GM12892 (cell line): ENCODE results near the gene SAMD8. TPM values are rescaled to one million over a fixed set of nuclear protein-coding genes. Genes with fewer than 3 reads are reported as not detected.

Experiments
- DNase-seq: peaks from one replicate; pipeline ENCODE4 v3.0.0; 2011; ENCODE audit not compliant: insufficient read length
- FAIRE-seq: peaks from 2 replicates; lab custom pipeline; 2011; peaks lifted over from hg19 to GRCh38; lab: Jason Lieb, UNC
- POLR2A ChIP-seq: IDR thresholded peaks from 2 replicates; pipeline ENCODE4 v1.6.1; 2011; ENCODE audit warnings: low read depth, low read length, control low read depth
- POLR2AphosphoS5 ChIP-seq: IDR thresholded peaks from 2 replicates; pipeline ENCODE4 v1.6.1; 2011; ENCODE audit warnings: low read depth, low read length, control low read depth
- TAF1 ChIP-seq: IDR thresholded peaks from 2 replicates; pipeline ENCODE4 v1.6.1; 2011; ENCODE audit warnings: low read depth, mild to moderate bottlenecking, control low read depth, low read length, borderline replicate concordance
- polyA plus RNA-seq: library from polyadenylated mRNA; unstranded; fragments of >200 nt; gene quantifications from one replicate; pipeline ENCODE4 v1.2.1, GENCODE V29; 2012; ENCODE audit warnings: missing spikeins, inconsistent platforms; ENCODE audit not compliant: missing spikeins

SAMD8 gene
- 8.8 TPM for polyA plus RNA-seq

DNA sequence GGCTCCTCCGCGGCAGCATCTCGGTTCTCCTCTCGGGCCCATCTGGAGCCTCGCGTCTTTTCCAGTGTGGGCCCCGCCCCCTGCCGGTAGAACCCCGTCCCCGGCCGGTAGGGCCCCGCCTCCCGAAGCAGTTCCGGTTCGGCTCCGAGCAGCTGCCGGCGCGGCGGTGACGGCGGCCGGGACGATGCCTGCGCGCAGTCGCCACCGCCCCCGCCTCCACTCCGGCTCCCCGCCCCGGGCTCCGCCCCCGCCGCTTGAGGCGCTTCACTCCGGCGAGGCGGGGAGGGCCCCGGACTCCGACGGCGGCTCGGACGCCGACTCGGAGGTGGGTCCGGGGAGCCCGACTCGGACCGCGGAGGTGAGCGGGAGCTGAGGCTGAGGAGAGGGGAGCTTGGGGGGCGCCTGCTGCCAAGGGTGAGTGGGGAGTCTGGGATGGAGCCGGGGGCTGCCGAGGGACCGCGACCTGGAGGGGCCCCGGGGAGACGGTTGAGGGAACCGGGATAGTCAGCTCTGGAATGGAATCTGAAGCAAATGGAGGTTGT is at the start of gene SAMD8:
Gene SAMD8 (plus strand): TSS at position 292 of the 542 bp plus-strand sequence. CDS start 38,873 bp downstream, outside the sequence.
- peak; percentile 98 for DNase-seq
- peak; percentile 94 for FAIRE-seq
- TF ChIP-seq POLR2AphosphoS5 (no peak), POLR2A (peak; percentile 86)

DNA sequence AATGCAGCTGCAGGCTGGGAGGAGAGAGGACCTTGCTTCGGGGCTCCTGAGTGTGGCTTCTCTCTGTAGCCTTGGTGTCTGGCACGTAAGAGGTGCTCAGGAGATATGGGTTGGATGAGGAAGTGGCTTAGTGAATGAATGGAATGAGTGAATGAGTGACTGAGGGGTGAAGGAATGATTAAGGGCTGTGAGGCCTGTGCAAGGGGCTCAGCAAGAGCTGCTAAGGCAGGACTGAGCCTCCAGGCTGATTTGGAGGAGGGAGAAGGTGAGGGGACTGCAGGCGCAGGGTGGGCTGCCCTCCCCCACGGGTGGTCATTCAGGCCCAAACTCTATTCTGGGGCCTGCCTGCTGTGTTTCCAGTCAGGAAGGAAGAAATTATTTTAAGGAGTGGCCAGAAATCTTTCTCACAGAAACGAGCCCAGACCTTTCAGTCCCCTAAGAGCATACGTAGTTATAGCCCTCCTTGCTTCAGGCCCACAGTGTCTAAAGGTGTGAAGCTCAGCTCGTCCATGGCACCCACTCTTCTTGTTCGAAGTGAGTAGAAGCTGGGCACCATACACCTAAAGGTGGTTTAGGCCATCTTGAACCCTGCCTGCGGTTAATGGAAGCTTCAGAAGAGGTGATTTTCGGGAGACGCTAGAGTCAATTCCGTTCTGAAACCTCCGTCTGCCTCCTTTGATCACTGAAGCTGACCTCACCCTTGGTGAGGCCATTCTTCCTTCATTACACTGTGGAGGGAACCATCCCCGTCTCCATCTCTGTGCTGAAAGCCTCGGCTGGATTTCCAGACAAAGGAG is 49.5 kb upstream of the SAMD8 start:
- no peak for DNase-seq
- TF ChIP-seq POLR2AphosphoS5, result no peak
- no peak for TF ChIP-seq POLR2A
- TF ChIP-seq TAF1, result no peak
- no peak for FAIRE-seq

DNA sequence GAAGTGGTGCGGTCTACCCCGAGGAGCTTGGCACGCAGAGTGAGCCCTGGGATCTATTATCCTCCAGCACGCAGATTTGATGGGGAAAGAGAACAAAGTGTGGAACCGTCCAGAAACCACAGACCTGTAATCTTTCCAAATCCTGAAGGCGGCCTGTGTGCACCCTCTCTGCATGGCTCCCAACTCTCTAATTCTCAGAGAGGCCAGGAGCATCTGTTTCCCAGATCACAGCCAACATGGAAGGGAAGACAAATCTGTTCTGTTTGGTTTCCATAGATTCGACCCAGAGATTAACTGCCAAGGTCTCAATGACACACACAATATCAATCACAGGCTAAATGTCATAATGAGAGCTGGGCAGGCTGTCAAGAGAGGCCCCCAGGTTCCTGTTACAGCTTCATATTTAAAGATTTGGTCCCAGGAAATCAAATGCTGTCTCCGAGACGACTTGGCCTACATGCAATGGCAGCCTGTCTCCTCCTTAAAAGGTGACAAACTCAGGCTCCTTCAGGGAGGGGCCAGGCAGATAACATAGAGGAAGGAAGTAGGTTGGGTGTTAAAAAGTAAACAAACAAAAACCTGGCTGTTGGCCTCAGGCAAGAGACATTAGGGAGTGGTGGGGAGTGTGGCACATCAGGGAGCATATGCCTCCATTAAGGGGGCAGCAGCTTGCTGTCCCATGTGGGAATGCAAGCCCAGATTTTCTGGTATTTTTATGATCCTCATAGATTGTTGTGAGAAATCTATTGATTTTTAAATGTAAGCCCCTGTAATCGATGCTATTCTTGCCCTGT is 48.8 kb upstream of the SAMD8 start:
- no peak for DNase-seq
- FAIRE-seq, result no peak
- TF ChIP-seq POLR2AphosphoS5 (no peak), POLR2A (no peak), TAF1 (no peak)

DNA sequence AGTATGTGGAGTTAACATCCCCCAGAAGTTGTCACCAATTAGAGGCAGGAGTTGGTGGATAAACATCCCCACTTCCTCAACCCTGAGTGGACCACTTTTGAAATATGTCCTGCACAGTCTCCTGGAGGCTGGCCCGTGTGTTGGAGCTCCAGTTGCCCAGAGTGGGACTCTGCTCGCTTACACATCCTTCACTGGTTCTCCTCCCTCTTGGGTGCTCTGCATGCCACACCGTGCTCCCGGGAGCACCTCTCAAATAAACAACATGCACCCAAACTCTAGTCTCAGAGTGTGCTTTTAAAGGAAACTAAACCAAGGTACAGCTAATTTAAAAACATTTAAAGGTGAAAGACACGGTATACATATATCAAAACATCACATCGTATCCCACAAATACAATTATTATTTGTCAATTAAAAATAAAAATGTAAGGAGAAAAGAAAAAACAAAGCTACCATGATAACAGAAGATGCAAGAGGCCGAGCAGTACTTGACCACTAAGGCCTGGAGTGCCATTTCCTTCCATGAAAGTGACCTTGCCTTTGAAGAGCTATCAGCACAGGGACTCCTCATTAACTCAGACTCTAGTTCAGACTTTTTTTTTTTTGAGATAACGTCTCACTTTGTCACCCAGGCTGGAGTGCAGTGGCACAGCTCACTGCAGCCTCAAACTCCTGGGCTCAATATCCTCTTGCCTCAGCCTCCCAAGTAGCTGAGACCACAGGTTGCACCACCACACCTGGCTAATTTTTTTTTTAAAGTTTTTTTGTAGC is 47.8 kb upstream of the SAMD8 start:
- DNase-seq, result no peak
- no peak for FAIRE-seq
- TF ChIP-seq TAF1 (no peak), POLR2A (no peak), POLR2AphosphoS5 (no peak)

DNA sequence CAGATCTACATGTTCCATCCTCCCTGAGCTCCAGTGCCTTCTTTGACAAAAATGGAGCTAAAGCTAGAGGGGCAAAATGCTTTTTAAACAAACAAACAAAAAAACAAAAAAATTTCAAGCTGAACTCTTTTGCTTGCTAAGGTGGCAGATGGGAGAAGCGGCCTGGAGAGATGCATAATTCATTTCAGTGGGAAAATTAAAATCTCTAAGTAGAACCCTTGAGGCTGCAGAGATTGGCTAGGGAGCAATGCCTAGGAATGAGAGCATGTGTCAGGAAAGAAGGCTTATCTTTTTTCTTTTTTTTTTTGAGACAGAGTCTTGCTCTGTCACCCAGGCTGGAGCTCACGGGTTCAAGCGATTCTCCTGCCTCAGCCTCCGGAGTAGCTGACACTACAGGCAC is 46.4 kb upstream of the SAMD8 start:
- FAIRE-seq (no peak), DNase-seq (no peak)
- TF ChIP-seq POLR2AphosphoS5 (no peak), TAF1 (no peak), POLR2A (no peak)

DNA sequence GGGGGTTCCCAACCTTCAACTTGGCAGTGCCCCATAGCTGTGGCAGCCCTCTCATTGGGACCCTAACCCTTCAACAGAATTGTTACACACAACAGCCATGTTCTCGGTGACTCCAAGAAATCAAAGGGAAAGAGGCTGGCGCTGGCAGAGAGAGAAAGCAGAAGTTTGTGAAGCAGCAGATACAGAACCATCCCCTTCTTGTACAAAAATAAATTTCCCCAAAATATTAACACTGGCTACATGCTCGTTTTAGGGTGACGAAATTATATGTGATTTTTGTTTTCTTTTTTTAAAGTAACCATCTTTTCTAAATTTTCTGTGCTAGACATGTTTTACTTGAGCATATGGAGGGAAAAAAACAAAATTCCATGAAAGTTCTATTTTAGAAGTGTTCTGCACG is 45.2 kb upstream of the SAMD8 start:
- DNase-seq, result no peak
- no peak for FAIRE-seq
- no peak for TF ChIP-seq POLR2AphosphoS5
- TF ChIP-seq POLR2A, result no peak
- TF ChIP-seq TAF1, result no peak

DNA sequence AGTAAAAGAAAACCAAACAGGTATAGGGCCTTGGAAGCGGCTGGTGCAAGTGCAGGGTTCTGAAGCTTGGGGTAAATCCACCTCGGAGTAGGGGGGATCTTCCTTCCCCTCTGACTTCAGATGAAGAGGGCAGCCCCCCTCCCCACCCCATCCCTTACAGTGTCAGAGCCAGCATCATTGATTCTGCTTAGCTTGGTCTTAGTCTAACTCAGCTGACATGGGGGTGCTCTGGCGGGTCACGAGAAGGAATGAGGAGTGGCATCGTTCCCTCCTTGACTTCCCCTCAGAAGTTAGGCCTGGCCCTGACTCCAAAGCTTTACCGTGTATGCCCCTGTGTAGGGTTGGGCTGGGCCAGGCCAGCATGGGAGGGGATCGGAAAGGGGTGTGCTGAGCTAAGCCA is 44.2 kb upstream of the SAMD8 start:
- TF ChIP-seq POLR2A, result no peak
- TF ChIP-seq POLR2AphosphoS5, result no peak
- TF ChIP-seq TAF1, result no peak
- DNase-seq (no peak), FAIRE-seq (no peak)

DNA sequence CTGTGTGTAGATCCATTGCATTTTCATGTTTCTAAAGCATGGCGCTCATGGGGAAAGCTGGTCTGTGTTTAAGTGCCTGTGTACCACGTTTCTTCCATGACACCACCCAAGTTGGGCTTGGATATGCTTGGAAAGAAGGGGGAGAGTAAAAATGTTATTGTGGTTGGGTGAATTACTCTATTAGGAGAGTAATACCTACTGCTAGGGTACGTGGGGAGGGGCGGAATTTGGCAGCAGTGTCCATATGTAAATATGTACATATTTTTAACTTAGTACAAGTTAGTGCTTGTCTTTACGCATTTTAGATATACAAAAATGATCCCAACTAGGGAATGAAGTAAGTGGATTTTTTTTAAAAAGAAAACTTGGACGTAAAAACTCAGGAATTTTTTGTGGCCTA is 42.9 kb upstream of the SAMD8 start:
- DNase-seq (no peak), FAIRE-seq (no peak)

DNA sequence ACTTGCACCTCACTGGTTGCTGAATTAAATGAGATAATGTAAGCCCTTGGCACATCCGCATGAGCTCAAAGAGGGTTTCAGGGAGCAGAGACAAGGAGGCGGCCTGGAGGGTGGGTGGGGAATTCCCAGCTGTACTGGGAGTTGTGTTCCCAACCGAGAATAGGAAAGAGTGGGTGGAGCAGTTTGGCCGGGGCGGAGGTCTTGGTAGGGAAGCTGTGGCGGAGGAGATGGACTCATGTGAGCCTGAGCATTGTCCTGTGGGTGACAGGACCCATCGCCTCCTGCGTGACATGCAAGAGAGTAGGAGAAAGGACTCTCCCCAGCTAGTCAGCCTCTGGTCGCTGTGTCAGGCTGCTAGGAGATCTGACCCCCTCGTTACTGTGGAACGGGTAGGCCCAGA is 41.0 kb upstream of the SAMD8 start:
- TF ChIP-seq POLR2A, result no peak
- TF ChIP-seq POLR2AphosphoS5, result no peak
- TF ChIP-seq TAF1, result no peak
- FAIRE-seq, result no peak
- no peak for DNase-seq

More for the DNA sequence above, 42.9 kb upstream of the SAMD8 start:
- TF ChIP-seq POLR2AphosphoS5, result no peak
- TF ChIP-seq TAF1, result no peak
- TF ChIP-seq POLR2A, result no peak

DNA sequence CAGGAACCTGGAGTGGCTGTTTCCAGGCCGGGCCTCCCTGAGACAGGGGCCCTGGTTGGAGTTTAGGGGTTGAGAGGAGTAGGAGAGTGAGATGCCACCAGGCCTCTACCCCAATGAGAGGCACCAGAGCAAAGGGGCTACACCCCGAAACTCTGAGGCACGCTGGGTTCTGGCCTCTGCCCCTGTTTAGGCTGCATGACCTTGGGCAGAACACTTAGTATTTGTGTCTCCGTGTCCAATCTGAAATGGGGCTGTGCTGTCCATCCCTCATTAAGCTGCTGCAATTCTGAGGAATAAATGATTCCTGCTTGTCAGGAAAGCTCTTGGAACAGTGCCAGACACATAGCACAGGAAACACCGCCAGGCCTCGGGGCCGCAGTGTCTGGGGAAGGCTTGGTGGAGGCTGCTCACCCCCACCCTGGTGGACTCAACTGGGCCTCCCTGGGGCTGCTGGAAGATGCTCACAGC is 40.5 kb upstream of the SAMD8 start:
- FAIRE-seq, result no peak
- DNase-seq, result no peak

DNA sequence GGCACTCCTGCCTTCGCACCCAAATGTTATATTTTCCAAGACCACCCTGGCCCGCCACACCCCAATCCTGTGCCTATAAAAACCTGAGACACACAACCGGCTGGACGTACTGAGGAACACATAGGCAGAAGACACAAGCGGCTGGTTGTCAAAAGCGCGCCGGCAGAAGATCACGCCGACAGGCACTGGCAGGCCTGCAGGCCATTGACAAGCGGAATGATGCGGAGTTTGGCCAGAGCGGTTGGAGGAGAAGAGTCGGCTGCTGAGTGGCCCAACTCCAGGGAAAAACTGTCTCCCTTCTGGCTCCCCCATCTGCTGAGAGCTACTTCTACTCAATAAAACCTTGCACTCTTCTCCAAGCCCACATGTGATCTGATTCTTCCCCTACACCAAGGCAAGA is 39.7 kb upstream of the SAMD8 start:
- DNase-seq (no peak), FAIRE-seq (no peak)
- TF ChIP-seq POLR2A, result no peak

More for the DNA sequence above, 40.5 kb upstream of the SAMD8 start:
- TF ChIP-seq POLR2AphosphoS5, result no peak
- TF ChIP-seq TAF1, result no peak
- no peak for TF ChIP-seq POLR2A
